ENCODE results near the gene BICC1. TPM values are rescaled to one million over a fixed set of nuclear protein-coding genes. Genes with fewer than 3 reads are reported as not detected.

Gene BICC1
- total RNA-seq, 1 experiment from 2014 or later: 118 TPM

- Histone ChIP-seq H3K4me3 (ENCODE audit: low read depth, low read length) (no peak overlapping the region), H3K9me3 (no peaks in the 10 kb centered on the region), H3K36me3 (ENCODE audit: control insufficient read depth, insufficient read depth, low read length) (0 out of 2 replicates have a peak, but pooled peaks cover 2% of the 10 kb centered on the region), H3K27me3 (replicated peaks; ENCODE audit: control insufficient read depth, insufficient read depth, low read length) (no peaks in the 10 kb centered on the region), H3K4me1 (peaks cover under 1% of the 10 kb centered on the region; the same call in 1 of the 2 replicates)
- Mint-ChIP-seq H3K4me3 (ENCODE audit: unreplicated experiment) (no peak overlapping the region), H3K27me3 (ENCODE audit: insufficient read depth, unreplicated experiment) (no peaks in the 10 kb centered on the region), H3K27ac (ENCODE audit: unreplicated experiment) (peak overlapping the region; percentile 1), H3K4me1 (ENCODE audit: low read depth, unreplicated experiment) (peaks cover 20% of the 10 kb centered on the region), H3K9me3 (ENCODE audit: unreplicated experiment) (no peaks in the 10 kb centered on the region), H3K36me3 (ENCODE audit: insufficient read depth, unreplicated experiment) (peaks cover 82% of the 10 kb centered on the region)
- POLR2A ChIA-PET: no interaction called here
- intact Hi-C loops (cut with micrococcal nuclease; ENCODE audit: unreplicated experiment): no loop called here
- BruUV-seq (replicated peaks): no TSS peak
- no peak for DNase-seq
- TF ChIP-seq, protein P1, sequence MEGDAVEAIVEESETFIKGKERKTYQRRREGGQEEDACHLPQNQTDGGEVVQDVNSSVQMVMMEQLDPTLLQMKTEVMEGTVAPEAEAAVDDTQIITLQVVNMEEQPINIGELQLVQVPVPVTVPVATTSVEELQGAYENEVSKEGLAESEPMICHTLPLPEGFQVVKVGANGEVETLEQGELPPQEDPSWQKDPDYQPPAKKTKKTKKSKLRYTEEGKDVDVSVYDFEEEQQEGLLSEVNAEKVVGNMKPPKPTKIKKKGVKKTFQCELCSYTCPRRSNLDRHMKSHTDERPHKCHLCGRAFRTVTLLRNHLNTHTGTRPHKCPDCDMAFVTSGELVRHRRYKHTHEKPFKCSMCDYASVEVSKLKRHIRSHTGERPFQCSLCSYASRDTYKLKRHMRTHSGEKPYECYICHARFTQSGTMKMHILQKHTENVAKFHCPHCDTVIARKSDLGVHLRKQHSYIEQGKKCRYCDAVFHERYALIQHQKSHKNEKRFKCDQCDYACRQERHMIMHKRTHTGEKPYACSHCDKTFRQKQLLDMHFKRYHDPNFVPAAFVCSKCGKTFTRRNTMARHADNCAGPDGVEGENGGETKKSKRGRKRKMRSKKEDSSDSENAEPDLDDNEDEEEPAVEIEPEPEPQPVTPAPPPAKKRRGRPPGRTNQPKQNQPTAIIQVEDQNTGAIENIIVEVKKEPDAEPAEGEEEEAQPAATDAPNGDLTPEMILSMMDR (IDR thresholded peaks at IDR 0.05; ENCODE audit: insufficient read depth in 1 of 2, low read depth in 1 of 2, low read length in 1 of 2, severe bottlenecking in 1 of 2, unreplicated experiment in 1 of 2): no peak
- CTCF ChIA-PET: no interaction called here
These were observed 314.0 kb downstream of the BICC1 start for GRCh38 chr10:58826694-58827093.

DNA sequence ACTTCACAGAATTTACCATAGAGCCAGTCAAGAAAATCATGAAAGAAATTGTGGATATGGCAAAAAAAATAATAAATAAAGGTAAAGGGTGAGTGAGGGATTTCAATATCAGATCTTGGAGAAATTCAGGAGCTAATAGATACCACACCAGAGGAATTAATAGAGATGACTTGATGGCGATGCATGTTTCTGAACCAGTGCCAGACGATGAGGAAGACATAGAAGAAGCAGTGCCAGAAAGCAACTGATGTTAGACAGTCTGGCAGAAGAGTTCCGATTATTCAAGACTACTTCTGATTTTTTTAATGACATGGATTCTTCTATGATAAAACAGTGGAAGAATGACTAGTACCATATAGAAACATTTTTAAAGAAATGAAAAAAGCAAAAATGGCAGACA lies 314.7 kb downstream of the BICC1 start:
- CTCF ChIA-PET: no interaction called here
- Histone ChIP-seq H3K4me3 (ENCODE audit: low read depth, low read length) (no peak overlapping the region), H3K4me1 (no peaks in the 10 kb centered on the region), H3K36me3 (ENCODE audit: control insufficient read depth, insufficient read depth, low read length) (0 out of 2 replicates have a peak, but pooled peaks cover 2% of the 10 kb centered on the region), H3K9me3 (no peaks in the 10 kb centered on the region), H3K27me3 (replicated peaks; ENCODE audit: control insufficient read depth, insufficient read depth, low read length) (no peaks in the 10 kb centered on the region)
- POLR2A ChIA-PET: no interaction called here
- H3K4me3 Mint-ChIP-seq (ENCODE audit: unreplicated experiment): no peak overlapping the region
- no peak for DNase-seq
- peak overlapping the region; percentile 1 for H3K27ac Mint-ChIP-seq (ENCODE audit: unreplicated experiment)
- peaks cover 87% of the 10 kb centered on the region for H3K36me3 Mint-ChIP-seq (ENCODE audit: insufficient read depth, unreplicated experiment)
- TF ChIP-seq, protein P1 (IDR thresholded peaks at IDR 0.05; ENCODE audit: insufficient read depth in 1 of 2, low read depth in 1 of 2, low read length in 1 of 2, severe bottlenecking in 1 of 2, unreplicated experiment in 1 of 2): no peak
- intact Hi-C loops (cut with micrococcal nuclease; ENCODE audit: unreplicated experiment): no loop called here
- no TSS peak for BruUV-seq (replicated peaks)
- no peaks in the 10 kb centered on the region for H3K27me3 Mint-ChIP-seq (ENCODE audit: insufficient read depth, unreplicated experiment)
- H3K9me3 Mint-ChIP-seq (ENCODE audit: unreplicated experiment): no peaks in the 10 kb centered on the region
- peaks cover 19% of the 10 kb centered on the region for H3K4me1 Mint-ChIP-seq (ENCODE audit: low read depth, unreplicated experiment)

- H3K4me3 Mint-ChIP-seq (ENCODE audit: unreplicated experiment): no peak overlapping the region
- POLR2A ChIA-PET: interaction anchor here (0.7 kb wide), 1 partner anchor 55 kb away, joined by 3 read pairs; no protein-coding TSS in a partner anchor
These were observed 317.2 kb downstream of the BICC1 start for GRCh38 chr10:58829839-58830238.

More at GRCh38 chr10:58829839-58830238, 317.2 kb downstream of the BICC1 start:
- CTCF ChIA-PET: no interaction called here
- no peak overlapping the region for H3K27ac Mint-ChIP-seq (ENCODE audit: unreplicated experiment)
- TF ChIP-seq, protein P1 (IDR thresholded peaks at IDR 0.05; ENCODE audit: insufficient read depth in 1 of 2, low read depth in 1 of 2, low read length in 1 of 2, severe bottlenecking in 1 of 2, unreplicated experiment in 1 of 2): no peak
- H3K36me3 Mint-ChIP-seq (ENCODE audit: insufficient read depth, unreplicated experiment): peaks cover 74% of the 10 kb centered on the region
- Histone ChIP-seq H3K36me3 (ENCODE audit: control insufficient read depth, insufficient read depth, low read length) (0 out of 2 replicates have a peak, but pooled peaks cover 2% of the 10 kb centered on the region), H3K4me3 (ENCODE audit: low read depth, low read length) (no peak overlapping the region), H3K27me3 (replicated peaks; ENCODE audit: control insufficient read depth, insufficient read depth, low read length) (no peaks in the 10 kb centered on the region), H3K9me3 (no peaks in the 10 kb centered on the region), H3K4me1 (no peaks in the 10 kb centered on the region)
- H3K4me1 Mint-ChIP-seq (ENCODE audit: low read depth, unreplicated experiment): peaks cover 11% of the 10 kb centered on the region
- no peaks in the 10 kb centered on the region for H3K27me3 Mint-ChIP-seq (ENCODE audit: insufficient read depth, unreplicated experiment)
- no peaks in the 10 kb centered on the region for H3K9me3 Mint-ChIP-seq (ENCODE audit: unreplicated experiment)
- BruUV-seq (replicated peaks): no TSS peak
- no peak for DNase-seq
- intact Hi-C loops (cut with micrococcal nuclease; ENCODE audit: unreplicated experiment): no loop called here
